Stimulated activated CD4-positive, alpha-beta T cell treated with anti-CD3 and anti-CD28 coated beads, Interleukin-2, amount 100 ng/mL, for 4 hours (primary cell): ENCODE results near the gene MBD3L2.
"Not testable (repeated sequence)": the region's sequence is repeated elsewhere in the genome, so short reads cannot be mapped to it uniquely, and the experiment has no call there.

Experiments used
- DNase-seq: peaks from one replicate; pipeline ENCODE4 v3.0.0-alpha.2; 2020; ENCODE audit warnings: low read depth

Gene MBD3L2

GRCh38 chr19:7049021-7049420 lies at the start of gene MBD3L2:
Gene MBD3L2 (plus strand): TSS chr19:7049321. CDS start chr19:7049374, 53 bp downstream.
- DNase-seq = not testable (repeated sequence)

GRCh38 chr19:6999933-7000332 lies 49.2 kb upstream of the MBD3L2 start:
- no peak for DNase-seq

GRCh38 chr19:7000333-7000732 lies 48.8 kb upstream of the MBD3L2 start:
- DNase-seq = no peak

DNA sequence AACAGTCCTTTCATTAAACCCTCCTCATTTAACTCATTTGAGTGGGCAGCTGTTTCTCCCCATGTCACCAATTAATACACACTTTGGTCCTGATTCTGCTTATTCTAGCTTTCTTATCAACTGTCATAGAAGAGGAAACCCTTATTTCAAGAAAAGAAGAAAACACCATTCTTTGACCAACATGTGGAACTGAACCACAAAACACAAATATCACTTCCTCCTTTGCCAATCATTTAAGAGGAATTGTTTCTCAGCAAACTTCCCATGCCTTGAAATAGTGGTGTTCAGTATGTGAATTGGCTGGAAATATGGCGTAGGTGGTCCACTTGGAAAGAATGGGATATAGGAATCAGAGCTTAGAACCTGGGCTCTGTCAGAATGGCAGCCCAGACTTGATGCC lies 48.3 kb upstream of the MBD3L2 start:
- no peak for DNase-seq

DNA sequence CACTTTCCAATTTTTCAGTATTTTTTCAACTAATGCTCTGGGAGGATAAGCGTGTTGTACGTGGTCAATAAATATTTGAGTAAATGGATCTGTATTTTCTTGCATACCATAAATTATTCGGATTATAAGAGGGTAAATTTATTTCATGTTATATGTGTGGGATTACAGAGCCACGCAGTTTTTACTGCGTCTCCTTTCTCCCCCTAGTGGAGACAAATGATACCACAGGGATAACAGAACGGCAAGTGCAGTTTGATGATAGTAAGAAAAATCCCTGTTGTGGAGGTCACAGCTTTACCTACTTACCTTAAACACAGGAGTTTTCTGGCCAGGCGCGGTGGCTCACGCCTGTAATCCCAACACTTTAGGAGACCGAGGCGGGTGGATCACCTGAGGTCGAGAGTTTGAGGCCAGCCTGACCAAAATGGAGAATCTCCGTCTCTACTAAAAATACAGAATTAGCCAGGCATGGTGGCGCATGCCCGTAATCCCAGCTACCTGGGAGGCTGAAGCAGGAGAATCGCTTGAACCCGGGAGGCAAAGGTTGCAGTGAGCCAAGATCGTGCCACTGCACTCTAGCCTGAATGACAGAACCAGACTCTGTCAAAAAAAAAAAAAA lies 44.7 kb upstream of the MBD3L2 start:
- no peak for DNase-seq

DNA sequence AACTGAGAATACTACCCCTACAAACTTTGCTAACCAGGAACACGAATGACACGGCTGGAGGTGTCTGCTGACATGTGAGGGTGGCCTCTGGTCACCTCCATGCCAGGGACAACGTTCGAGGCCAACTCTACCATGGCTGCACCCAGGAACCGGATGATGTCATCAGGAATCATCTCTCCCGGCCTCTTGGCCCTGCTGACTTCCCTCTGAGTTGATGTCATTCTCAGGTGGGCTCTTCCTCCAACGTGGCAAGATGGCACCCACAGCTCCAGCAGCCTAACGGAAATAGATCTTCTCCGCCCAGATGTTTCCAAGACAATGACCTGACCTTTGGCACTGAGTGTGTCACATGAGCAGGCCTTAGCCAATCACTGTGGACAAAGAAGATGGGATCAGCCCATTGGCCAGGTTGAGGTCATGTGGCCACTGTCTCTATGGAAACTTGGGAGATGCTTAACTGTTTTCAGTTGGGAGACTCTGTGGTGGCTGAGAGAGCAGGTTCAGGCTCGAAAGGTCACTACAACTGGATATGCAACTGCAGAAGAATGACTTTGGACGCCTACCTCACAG lies 42.9 kb upstream of the MBD3L2 start:
- no peak for DNase-seq

DNA sequence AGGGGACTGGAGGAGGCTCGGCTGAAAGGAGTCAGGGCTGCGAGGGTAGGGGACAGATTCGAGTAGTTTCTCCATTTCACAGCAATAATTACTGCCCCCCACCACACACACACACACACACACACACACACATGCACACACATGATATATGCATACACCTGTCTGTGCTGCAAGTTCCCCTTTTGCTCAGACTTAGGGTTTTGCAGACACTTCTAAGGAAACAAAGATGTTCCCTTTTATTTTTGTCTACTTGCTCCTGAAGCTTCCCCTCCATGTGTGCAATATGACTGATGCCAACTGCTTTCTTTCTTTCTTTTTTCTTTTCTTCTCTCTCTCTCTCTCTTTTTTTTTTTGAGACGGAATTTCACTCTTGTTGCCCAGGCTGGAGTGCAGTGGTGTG lies 41.3 kb upstream of the MBD3L2 start:
- no peak for DNase-seq

GRCh38 chr19:7010722-7011593 lies 38.2 kb upstream of the MBD3L2 start:
- DNase-seq = no peak

DNA sequence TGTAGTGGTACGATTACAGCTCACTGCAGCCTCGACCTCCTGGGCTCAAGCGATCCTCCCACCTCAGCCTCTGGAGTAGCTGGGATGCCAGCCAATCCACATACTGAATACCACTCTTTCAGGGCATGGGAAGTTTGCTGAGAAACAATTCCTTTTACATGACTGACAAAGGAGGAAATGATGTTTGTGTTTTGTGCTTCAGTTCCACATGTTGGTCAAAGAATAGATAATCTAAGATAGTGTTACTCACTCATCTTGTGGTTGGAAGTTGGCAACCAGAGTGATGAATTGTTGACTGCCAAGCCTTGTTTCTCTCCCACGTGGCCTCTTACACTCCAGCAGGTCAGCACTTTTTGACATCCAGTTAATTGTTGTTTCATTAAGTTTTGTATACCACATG lies 35.4 kb upstream of the MBD3L2 start:
- DNase-seq = no peak

DNA sequence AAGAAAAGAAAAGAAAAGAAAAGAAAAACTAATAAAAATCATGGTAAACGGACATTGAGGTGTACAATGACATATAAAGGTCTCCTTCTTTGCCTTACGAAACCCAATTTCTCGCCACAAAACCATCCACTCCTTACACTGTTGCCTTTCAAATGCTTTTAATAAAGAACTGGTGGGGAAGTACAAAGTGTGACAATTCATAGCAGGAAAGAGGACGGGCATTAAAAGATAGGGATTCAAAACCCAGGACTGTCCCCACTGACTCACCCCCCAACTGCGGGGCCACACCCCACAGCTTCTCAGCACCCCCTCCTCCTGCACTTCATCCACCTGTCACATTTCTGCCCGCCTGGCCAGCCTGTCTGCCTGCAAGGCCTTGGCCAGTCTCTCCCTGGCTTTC lies 30.3 kb upstream of the MBD3L2 start:
- DNase-seq = no peak

DNA sequence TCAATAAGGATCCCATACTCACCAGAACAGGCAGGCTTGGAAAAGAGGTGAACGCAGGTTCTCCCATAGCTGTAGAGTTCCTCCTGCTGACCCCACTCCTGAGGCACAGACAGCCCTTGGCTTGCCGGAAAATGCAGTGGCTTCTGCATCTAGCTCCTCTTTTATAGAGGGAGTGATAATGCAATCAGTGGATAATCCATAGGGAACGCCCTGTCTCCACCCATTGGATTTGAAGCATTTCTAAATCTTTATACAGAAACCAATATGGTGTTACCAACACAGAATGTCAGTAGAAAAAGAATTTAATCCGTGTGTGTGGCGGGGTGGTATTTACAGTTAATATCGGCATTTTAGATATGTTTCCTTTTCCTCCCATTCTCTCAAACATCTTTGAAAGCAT lies 27.8 kb upstream of the MBD3L2 start, which contains the start of gene MBD3L2B:
Gene MBD3L2B, minus strand, starts transcription at position 101 of the 400 bp plus-strand sequence. Its CDS starts 34 bp downstream, at position 67.
- not testable (repeated sequence) for DNase-seq

GRCh38 chr19:7028790-7029189 lies 20.3 kb upstream of the MBD3L2 start:
- DNase-seq = not testable (repeated sequence)

- not testable (repeated sequence) for DNase-seq
Observed at GRCh38 chr19:7030278-7030677, 18.8 kb upstream of the MBD3L2 start, which contains the start of gene MBD3L5. Gene MBD3L5 (plus strand): TSS chr19:7030578. CDS start chr19:7030612, 34 bp downstream.

DNA sequence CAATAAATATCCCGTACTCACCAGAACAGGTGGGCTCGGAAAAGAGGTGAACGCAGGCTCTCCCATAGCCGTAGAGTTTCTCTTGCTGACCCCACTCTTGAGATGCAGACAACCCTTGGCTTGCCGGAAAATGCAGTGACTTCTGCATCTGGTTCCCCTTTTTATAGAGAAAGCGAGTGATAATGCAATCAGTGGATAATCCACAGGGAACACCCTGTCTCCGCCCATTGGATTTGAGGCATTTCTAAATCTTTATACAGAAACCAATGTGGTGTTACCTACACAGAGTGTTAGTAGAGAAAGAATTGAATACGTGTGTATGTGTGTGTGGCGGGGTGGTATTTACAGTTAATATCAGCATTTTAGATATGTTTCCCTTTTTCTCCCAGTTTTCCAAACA lies 9.0 kb upstream of the MBD3L2 start, which contains the start of gene MBD3L4:
Gene MBD3L4, minus strand, starts transcription at position 101 of the 400 bp plus-strand sequence. Its CDS starts 35 bp downstream, at position 66.
- DNase-seq = not testable (repeated sequence)

- not testable (repeated sequence) for DNase-seq
Observed at GRCh38 chr19:7041563-7041962, 7.6 kb upstream of the MBD3L2 start.

DNA sequence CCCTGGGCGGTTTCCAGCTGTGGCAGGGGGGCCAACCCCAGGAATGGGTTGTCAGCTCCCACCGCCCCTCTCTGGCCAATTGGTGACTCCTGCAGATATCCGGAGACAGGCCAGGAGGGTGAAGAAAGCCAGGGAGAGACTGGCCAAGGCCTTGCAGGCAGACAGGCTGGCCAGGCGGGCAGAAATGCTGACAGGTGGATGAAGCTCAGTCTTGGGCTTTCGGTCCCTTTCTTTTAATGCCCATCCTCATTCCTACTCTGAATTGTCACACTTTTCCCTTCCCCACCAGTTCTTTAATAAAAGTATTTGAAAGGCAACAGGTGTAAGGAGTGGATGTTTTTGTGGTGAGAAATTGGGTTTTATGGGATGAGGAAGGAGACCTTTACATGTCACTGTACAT lies 2.3 kb downstream of the MBD3L2 start:
- not testable (repeated sequence) for DNase-seq

- not testable (repeated sequence) for DNase-seq
Observed at GRCh38 chr19:7052896-7053295, 3.8 kb downstream of the MBD3L2 start.

- not testable (repeated sequence) for DNase-seq
Observed at GRCh38 chr19:7054635-7055368, 5.7 kb downstream of the MBD3L2 start.

- DNase-seq = not testable (repeated sequence)
Observed at GRCh38 chr19:7055679-7056078, 6.6 kb downstream of the MBD3L2 start.

- not testable (repeated sequence) for DNase-seq
Observed at GRCh38 chr19:7056371-7056770, 7.2 kb downstream of the MBD3L2 start.

- DNase-seq = not testable (repeated sequence)
Observed at GRCh38 chr19:7058576-7058975, 9.5 kb downstream of the MBD3L2 start, which contains the start of gene MBD3L3. Gene MBD3L3 (minus strand): TSS chr19:7058676. CDS start chr19:7058605, 71 bp downstream.

DNA sequence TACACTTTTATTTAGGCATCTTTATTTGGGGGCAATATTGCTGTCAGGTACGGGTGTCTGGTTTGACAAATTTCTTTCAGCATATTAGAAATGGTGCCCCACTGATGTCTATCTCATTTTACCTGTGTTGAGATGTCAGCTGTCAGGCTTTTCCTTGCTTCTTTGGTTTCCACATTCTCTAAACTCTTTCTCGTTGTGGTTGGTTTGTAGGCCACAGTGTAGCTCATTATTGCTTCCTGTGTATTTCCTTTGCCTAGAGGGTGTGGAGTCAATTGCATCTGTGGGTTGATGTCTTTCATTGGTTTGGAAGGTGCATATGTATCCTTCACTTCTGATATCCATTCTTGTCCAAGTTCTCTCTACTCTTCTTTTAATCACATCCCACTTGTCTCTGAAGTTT lies 10.9 kb downstream of the MBD3L2 start:
- not testable (repeated sequence) for DNase-seq
